Mesendoderm (in vitro differentiated cells): Measurements from ENCODE around the gene PON3.

Source experiments
- DNase-seq: peaks from one replicate; pipeline ENCODE4 v3.0.0; 2013
- H2AK5ac ChIP-seq: 2 replicates; pipeline ENCODE4 v1.6.1; 2013; ENCODE audit warnings: low read length, inconsistent platforms
- H2BK120ac ChIP-seq: 2 replicates; pipeline ENCODE4 v1.6.1; 2013; ENCODE audit warnings: low read depth, mild to moderate bottlenecking, low read length, moderate library complexity, mixed read lengths
- H2BK15ac ChIP-seq: replicated peaks from 2 replicates; pipeline ENCODE4 v1.6.1; 2013; ENCODE audit warnings: low read depth, mild to moderate bottlenecking, moderate library complexity
- H2BK5ac ChIP-seq: 2 replicates; pipeline ENCODE4 v1.6.1; 2013; ENCODE audit warnings: low read length, inconsistent platforms
- H3K18ac ChIP-seq: 2 replicates; pipeline ENCODE4 v1.6.1; 2013; ENCODE audit warnings: mild to moderate bottlenecking, low read length, mixed read lengths
- H3K23ac ChIP-seq: one replicate; pipeline ENCODE4 v1.6.1; 2013; ENCODE audit warnings: low read length
- H3K27ac ChIP-seq: 2 replicates; pipeline ENCODE4 v1.5.1; 2013; ENCODE audit warnings: low read depth, mild to moderate bottlenecking, inconsistent platforms, low read length, moderate library complexity
- H3K27me3 ChIP-seq: 2 replicates; pipeline ENCODE4 v1.6.1; 2013; ENCODE audit warnings: low read length, control low read depth, mild to moderate bottlenecking, inconsistent platforms; ENCODE audit not compliant: insufficient read depth, poor library complexity
- H3K36me3 ChIP-seq: 2 replicates; pipeline ENCODE4 v1.6.1; 2013; ENCODE audit warnings: low read length, inconsistent platforms; ENCODE audit not compliant: control insufficient read depth, insufficient read depth
- H3K4ac ChIP-seq: one replicate; pipeline ENCODE4 v1.6.1; 2013; ENCODE audit warnings: low read depth, mild to moderate bottlenecking, low read length, moderate library complexity
- H3K4me1 ChIP-seq: 2 replicates; pipeline ENCODE4 v1.6.1; 2013; ENCODE audit warnings: low read depth, low read length, inconsistent platforms; ENCODE audit not compliant: control insufficient read depth
- H3K4me2 ChIP-seq: 2 replicates; pipeline ENCODE4 v1.6.1; 2013; ENCODE audit warnings: low read length
- H3K4me3 ChIP-seq: 2 replicates; pipeline ENCODE4 v1.5.1; 2013; ENCODE audit warnings: mild to moderate bottlenecking, low read length
- H3K56ac ChIP-seq: one replicate; pipeline ENCODE4 v1.6.1; 2013; ENCODE audit warnings: low read length
- H3K79me1 ChIP-seq: 2 replicates; pipeline ENCODE4 v1.6.1; 2013; ENCODE audit warnings: low read length, inconsistent platforms
- H3K79me2 ChIP-seq: 2 replicates; pipeline ENCODE4 v1.6.1; 2013; ENCODE audit warnings: mild to moderate bottlenecking, low read length; ENCODE audit not compliant: control insufficient read depth, insufficient read depth
- H3K9ac ChIP-seq: 2 replicates; pipeline ENCODE4 v1.6.1; 2013; ENCODE audit warnings: low read length, inconsistent platforms
- H4K5ac ChIP-seq: one replicate; pipeline ENCODE4 v1.6.1; 2013; ENCODE audit warnings: low read length
- H4K8ac ChIP-seq: one replicate; pipeline ENCODE4 v1.6.1; 2013; ENCODE audit warnings: low read depth, mild to moderate bottlenecking, control low read depth, low read length, moderate library complexity
- WGBS: extraction: QIAGEN DNeasy Blood & Tissue Kit; methylation state at CpG from one replicate; pipeline ENCODE4 v1.1.7; 2013; ENCODE audit warnings: low lambda C conversion rate, missing lambda C conversion rate; ENCODE audit not compliant: insufficient coverage; ENCODE audit errors: extremely low coverage; 5-methylcytosine and 5-hydroxymethylcytosine counted together

PON3 gene

DNA sequence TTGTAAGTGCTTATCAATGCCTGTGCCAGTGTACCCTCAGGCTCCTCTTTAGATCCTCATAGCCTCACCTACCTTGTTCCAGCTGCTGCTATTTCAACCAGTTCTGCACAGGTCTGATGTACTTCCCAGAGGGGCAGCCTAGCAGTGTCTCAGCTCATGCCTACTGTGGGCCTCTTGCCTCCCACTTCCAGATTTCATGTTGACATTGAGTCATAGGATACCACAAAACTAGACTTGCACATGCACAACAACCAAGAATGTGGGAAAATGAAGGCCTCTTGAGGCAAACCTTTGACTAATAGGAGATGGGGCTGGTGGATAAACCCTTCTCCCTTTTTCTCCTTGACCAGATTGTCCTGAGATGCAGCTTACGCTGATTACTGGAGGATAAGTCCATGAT is 31.0 kb downstream of the PON3 start:
- no peak for DNase-seq
- no peaks in the 10 kb centered on the region for H3K4me1 ChIP-seq
- no peaks in the 10 kb centered on the region for H3K79me2 ChIP-seq
- H2BK5ac ChIP-seq, result no peak overlapping the region
- no peak overlapping the region for H2AK5ac ChIP-seq
- H3K23ac ChIP-seq, result no peak overlapping the region
- no peak overlapping the region for H4K5ac ChIP-seq
- H3K4me3 ChIP-seq, result no peak overlapping the region
- no peak overlapping the region for H3K4ac ChIP-seq
- H4K8ac ChIP-seq, result no peak overlapping the region
- no peaks in the 10 kb centered on the region for H3K27me3 ChIP-seq
- no peak overlapping the region for H2BK15ac ChIP-seq
- no peak overlapping the region for H3K18ac ChIP-seq
- no peak overlapping the region for H3K27ac ChIP-seq
- H3K4me2 ChIP-seq, result no peak overlapping the region
- H3K36me3 ChIP-seq, result no peaks in the 10 kb centered on the region
- no CpG with 5 or more reads among the region's 1 CpG for WGBS
- H3K79me1 ChIP-seq, result no peaks in the 10 kb centered on the region
- no peak overlapping the region for H3K9ac ChIP-seq
- H2BK120ac ChIP-seq, result no peak overlapping the region
- H3K56ac ChIP-seq, result no peak overlapping the region

DNA sequence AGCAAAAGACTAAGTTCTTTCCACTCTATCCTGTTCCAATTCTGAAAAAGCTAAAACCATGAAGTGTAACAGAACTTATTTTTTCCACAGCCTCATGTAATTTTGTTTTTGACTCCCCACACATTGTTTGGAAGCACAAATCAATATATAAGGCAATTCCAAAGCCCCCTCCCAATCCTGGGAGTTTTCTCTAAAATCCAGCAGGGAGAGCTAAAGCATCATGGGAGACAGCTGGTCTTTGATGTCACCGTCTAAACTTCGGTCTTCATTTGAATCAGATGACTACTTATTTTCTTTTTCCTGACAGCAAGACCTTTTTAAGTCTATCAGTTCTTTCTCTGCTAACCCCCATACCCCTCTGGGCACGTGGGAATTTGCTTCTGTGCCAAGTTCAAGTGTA is 38.6 kb downstream of the PON3 start:
- H3K23ac ChIP-seq, result no peak overlapping the region
- H3K18ac ChIP-seq, result no peak overlapping the region
- H3K79me2 ChIP-seq, result no peaks in the 10 kb centered on the region
- WGBS, result no CpG with 5 or more reads among the region's 3 CpGs
- H3K4me2 ChIP-seq, result no peak overlapping the region
- no peak overlapping the region for H2BK5ac ChIP-seq
- H3K56ac ChIP-seq, result no peak overlapping the region
- no peak overlapping the region for H3K4ac ChIP-seq
- H3K27me3 ChIP-seq, result no peaks in the 10 kb centered on the region
- H3K4me3 ChIP-seq, result no peak overlapping the region
- no peak overlapping the region for H4K8ac ChIP-seq
- H4K5ac ChIP-seq, result no peak overlapping the region
- H2BK120ac ChIP-seq, result no peak overlapping the region
- H2BK15ac ChIP-seq, result no peak overlapping the region
- H3K36me3 ChIP-seq, result no peaks in the 10 kb centered on the region
- no peak overlapping the region for H2AK5ac ChIP-seq
- no peak overlapping the region for H3K27ac ChIP-seq
- H3K4me1 ChIP-seq, result no peaks in the 10 kb centered on the region
- no peak overlapping the region for H3K9ac ChIP-seq
- peak; percentile 19 for DNase-seq
- H3K79me1 ChIP-seq, result no peaks in the 10 kb centered on the region

DNA sequence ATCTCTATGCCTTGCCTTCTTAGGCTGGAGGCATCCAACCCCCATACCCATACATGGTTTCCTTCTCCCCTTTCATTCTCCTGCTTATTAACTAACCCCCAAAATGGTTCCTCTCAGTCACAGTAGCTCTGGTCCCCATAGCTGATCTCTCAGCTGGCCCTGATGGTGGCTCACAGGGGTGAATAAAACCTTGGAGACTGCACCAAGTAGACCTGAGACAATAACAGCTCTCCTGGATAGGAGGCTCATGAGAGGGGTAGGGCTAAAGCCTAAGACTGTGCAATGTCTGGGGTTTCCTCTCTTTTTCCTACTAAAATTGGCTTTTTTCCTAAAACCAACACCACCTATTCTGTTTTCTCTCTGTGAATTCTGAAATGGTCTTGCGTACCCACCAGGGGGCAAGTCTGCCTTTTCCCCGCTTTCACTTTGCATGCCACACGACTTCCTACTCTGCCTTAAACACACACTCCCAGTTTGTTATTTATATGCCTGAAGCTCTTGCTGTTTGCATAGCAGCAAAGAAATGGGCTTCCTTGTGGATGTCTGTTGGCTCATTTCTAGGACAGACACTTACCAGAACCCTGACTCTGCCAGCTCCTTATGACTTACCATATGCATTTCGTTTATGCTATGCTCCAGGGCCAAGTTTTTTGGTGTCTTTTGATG is 53.4 kb downstream of the PON3 start:
- Histone ChIP-seq H4K5ac (no peak overlapping the region), H3K79me2 (no peaks in the 10 kb centered on the region), H3K23ac (no peak overlapping the region), H3K56ac (no peak overlapping the region), H3K27me3 (no peaks in the 10 kb centered on the region), H3K4ac (no peak overlapping the region), H2BK120ac (no peak overlapping the region), H4K8ac (no peak overlapping the region), H3K4me1 (no peaks in the 10 kb centered on the region), H3K4me3 (no peak overlapping the region), H3K9ac (no peak overlapping the region), H3K27ac (no peak overlapping the region), H2BK5ac (no peak overlapping the region), H2BK15ac (no peak overlapping the region), H3K79me1 (no peaks in the 10 kb centered on the region), H2AK5ac (no peak overlapping the region), H3K18ac (no peak overlapping the region), H3K4me2 (no peak overlapping the region), H3K36me3 (no peaks in the 10 kb centered on the region)
- no CpG with 5 or more reads among the region's 4 CpGs for WGBS
- peak; percentile 60 for DNase-seq

DNA sequence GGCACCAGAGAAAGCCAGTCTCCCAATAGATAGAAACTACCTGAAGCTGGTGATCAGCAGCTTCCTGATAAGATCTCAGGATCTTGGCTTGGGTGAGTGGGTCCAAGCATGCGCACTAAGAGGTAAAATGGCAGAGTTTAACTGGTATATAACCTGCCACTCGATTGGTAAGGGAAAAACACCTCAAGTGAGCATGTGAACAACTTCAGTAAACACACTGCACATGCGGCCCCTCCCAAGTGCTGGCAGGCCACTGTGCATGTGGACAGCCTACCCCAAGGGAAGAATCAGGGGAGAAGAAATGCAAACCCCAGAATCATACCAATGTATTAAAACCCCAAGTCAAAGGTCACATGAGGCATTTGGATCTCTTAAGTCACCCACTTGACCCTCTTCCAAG is 54.1 kb downstream of the PON3 start:
- H2BK5ac ChIP-seq, result no peak overlapping the region
- H3K4me1 ChIP-seq, result no peaks in the 10 kb centered on the region
- no peaks in the 10 kb centered on the region for H3K79me2 ChIP-seq
- no peak overlapping the region for H2BK15ac ChIP-seq
- H3K18ac ChIP-seq, result no peak overlapping the region
- no peak overlapping the region for H2BK120ac ChIP-seq
- H4K8ac ChIP-seq, result no peak overlapping the region
- no peak overlapping the region for H3K4me2 ChIP-seq
- no peak overlapping the region for H2AK5ac ChIP-seq
- no peak overlapping the region for H3K23ac ChIP-seq
- no peak overlapping the region for H3K56ac ChIP-seq
- no peaks in the 10 kb centered on the region for H3K79me1 ChIP-seq
- no peak for DNase-seq
- H4K5ac ChIP-seq, result no peak overlapping the region
- no peak overlapping the region for H3K9ac ChIP-seq
- no peaks in the 10 kb centered on the region for H3K27me3 ChIP-seq
- H3K4me3 ChIP-seq, result no peak overlapping the region
- no peak overlapping the region for H3K4ac ChIP-seq
- H3K36me3 ChIP-seq, result no peaks in the 10 kb centered on the region
- WGBS, result no CpG with 5 or more reads among the region's 3 CpGs
- no peak overlapping the region for H3K27ac ChIP-seq

DNA sequence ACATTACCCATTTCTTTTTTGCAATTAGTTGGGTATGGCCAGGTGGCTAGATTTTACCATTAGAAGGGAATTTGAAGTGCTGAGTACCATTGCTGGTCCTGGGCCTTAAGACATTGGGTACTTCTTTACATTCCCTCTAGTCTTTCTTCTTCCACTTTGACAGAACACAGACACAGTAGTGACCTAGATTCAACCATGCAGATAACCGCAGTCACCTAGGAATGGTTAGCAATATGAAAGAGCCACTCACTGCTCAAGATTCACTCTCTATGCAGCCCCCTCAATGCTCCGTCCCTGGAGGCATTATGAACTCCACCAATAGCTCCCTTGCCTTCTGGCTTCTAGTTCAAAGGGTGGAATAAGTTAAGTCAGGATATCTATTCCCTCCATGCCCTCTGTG is 55.7 kb downstream of the PON3 start:
- no peaks in the 10 kb centered on the region for H3K4me1 ChIP-seq
- H3K9ac ChIP-seq, result no peak overlapping the region
- H2AK5ac ChIP-seq, result no peak overlapping the region
- H4K5ac ChIP-seq, result no peak overlapping the region
- H3K56ac ChIP-seq, result no peak overlapping the region
- no peak overlapping the region for H3K27ac ChIP-seq
- H3K36me3 ChIP-seq, result no peaks in the 10 kb centered on the region
- no peaks in the 10 kb centered on the region for H3K79me1 ChIP-seq
- no peak overlapping the region for H3K4me2 ChIP-seq
- DNase-seq, result no peak
- no peak overlapping the region for H3K4ac ChIP-seq
- H3K18ac ChIP-seq, result no peak overlapping the region
- H2BK15ac ChIP-seq, result no peak overlapping the region
- H3K27me3 ChIP-seq, result no peaks in the 10 kb centered on the region
- no peak overlapping the region for H2BK120ac ChIP-seq
- no peak overlapping the region for H3K4me3 ChIP-seq
- H3K23ac ChIP-seq, result no peak overlapping the region
- no peak overlapping the region for H2BK5ac ChIP-seq
- WGBS, result no CpG with 5 or more reads among the region's 2 CpGs
- no peaks in the 10 kb centered on the region for H3K79me2 ChIP-seq
- no peak overlapping the region for H4K8ac ChIP-seq

DNA sequence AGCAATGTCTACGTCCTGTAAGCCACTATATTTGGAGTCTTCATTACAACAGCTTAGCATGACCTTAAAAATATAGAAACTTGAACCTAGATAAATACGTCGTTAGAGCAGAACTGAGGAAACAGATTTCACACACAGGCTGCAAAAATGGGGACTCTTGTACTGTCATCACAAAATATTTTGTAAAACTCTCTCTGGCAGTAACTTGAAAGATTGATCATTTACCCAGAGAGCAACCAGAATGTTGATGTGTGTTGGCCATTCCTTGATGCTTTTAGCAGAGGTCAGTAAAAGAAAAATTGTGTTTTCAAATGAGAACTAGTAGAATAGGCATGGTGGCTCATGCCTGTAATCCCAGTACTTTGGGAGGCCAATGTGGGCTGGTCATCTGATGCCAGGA is 57.3 kb downstream of the PON3 start:
- H2BK5ac ChIP-seq, result no peak overlapping the region
- no peaks in the 10 kb centered on the region for H3K79me1 ChIP-seq
- H3K4me3 ChIP-seq, result no peak overlapping the region
- H3K4me2 ChIP-seq, result no peak overlapping the region
- H3K79me2 ChIP-seq, result no peaks in the 10 kb centered on the region
- H3K36me3 ChIP-seq, result no peaks in the 10 kb centered on the region
- H2AK5ac ChIP-seq, result no peak overlapping the region
- no peak overlapping the region for H3K9ac ChIP-seq
- H3K18ac ChIP-seq, result no peak overlapping the region
- WGBS, result no CpG with 5 or more reads among the region's 3 CpGs
- H4K8ac ChIP-seq, result no peak overlapping the region
- H3K23ac ChIP-seq, result no peak overlapping the region
- H3K56ac ChIP-seq, result no peak overlapping the region
- no peak overlapping the region for H2BK120ac ChIP-seq
- no peak overlapping the region for H3K4ac ChIP-seq
- no peak overlapping the region for H3K27ac ChIP-seq
- H3K27me3 ChIP-seq, result no peaks in the 10 kb centered on the region
- no peaks in the 10 kb centered on the region for H3K4me1 ChIP-seq
- DNase-seq, result no peak
- no peak overlapping the region for H4K5ac ChIP-seq
- H2BK15ac ChIP-seq, result no peak overlapping the region
